Measurements from ENCODE around the gene DDX53.

DNA sequence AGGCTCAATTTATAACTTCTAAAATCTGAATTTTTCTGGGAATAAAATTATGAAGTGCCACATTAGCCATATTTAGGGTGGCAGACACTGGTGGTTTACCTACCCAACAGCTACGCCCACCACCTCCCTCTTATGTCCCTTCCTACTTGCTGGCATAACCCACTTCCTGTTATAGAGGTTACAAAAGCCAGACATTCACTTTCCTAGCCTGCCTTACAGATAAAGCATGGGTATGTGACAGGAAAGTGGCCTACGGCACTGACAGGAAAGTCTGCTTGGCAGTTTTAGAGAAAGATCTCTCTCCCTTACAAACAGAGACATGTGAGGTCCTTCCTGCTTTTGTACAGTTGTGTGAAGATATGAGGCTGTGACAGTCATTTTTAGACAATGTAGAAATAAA lies 12.4 kb downstream of the DDX53 start:
- TF ChIP-seq, protein P1, sequence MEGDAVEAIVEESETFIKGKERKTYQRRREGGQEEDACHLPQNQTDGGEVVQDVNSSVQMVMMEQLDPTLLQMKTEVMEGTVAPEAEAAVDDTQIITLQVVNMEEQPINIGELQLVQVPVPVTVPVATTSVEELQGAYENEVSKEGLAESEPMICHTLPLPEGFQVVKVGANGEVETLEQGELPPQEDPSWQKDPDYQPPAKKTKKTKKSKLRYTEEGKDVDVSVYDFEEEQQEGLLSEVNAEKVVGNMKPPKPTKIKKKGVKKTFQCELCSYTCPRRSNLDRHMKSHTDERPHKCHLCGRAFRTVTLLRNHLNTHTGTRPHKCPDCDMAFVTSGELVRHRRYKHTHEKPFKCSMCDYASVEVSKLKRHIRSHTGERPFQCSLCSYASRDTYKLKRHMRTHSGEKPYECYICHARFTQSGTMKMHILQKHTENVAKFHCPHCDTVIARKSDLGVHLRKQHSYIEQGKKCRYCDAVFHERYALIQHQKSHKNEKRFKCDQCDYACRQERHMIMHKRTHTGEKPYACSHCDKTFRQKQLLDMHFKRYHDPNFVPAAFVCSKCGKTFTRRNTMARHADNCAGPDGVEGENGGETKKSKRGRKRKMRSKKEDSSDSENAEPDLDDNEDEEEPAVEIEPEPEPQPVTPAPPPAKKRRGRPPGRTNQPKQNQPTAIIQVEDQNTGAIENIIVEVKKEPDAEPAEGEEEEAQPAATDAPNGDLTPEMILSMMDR (IDR thresholded peaks at IDR 0.05), result no peak
- no peak for TF ChIP-seq POLR2A (IDR thresholded peaks at IDR 0.05)
